HG02884 (cell line): Measurements from ENCODE around the gene MARCHF11.

Experiments
- ATAC-seq: cut with Tn5 transposase; IDR thresholded peaks from one replicate; pipeline ENCODE4 v1.9.1; 2021; ENCODE audit warnings: mild to moderate bottlenecking, moderate library complexity; ENCODE audit not compliant: unreplicated experiment

Gene MARCHF11

GRCh38 chr5:16061163-16061562 lies 118.4 kb downstream of the MARCHF11 start:
- no peak for ATAC-seq

- no peak for ATAC-seq
Observed at GRCh38 chr5:16057277-16057676, 122.3 kb downstream of the MARCHF11 start.

DNA sequence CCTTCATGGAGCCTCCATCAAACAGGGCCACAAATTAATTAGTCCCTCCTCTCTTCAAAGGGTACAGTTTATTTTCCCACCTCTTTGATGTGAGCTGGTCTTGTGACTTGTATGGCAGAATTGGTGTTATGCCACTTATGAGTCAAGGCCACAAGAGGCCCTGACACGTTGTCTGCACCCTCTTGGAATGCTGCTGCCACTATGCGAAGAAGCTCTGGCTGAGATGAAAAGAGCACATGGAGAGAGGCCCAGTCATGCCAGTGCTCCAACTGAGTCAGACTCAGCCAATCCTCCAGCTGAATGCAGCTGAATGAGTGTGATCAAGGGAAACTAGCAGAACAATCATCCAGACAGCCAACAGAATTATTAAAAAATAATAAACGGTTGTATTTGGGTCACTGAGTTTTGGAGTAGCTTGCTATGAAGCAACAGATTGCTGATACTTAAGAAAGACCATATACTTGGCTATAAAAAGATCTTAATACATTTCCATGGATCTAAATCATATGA lies 128.3 kb downstream of the MARCHF11 start:
- no peak for ATAC-seq

DNA sequence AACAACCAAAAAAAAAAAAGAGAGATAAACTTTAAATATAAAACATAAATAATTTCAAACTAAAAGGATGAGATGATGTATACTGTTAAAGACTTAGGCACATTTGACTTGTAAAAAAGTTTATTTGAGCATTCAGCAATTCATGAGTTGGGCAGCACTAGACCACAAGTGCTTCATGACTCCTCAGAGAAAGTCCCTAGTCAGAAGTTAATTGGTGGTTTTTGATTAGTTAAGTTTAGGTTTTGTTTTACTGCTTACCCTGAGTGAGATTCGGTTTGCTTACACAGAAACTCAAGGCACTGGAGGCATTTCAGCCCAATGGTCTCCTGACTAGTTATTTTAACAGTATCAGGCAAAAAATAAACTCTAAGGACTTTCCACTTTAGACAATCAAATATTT lies 129.2 kb downstream of the MARCHF11 start:
- ATAC-seq = no peak

DNA sequence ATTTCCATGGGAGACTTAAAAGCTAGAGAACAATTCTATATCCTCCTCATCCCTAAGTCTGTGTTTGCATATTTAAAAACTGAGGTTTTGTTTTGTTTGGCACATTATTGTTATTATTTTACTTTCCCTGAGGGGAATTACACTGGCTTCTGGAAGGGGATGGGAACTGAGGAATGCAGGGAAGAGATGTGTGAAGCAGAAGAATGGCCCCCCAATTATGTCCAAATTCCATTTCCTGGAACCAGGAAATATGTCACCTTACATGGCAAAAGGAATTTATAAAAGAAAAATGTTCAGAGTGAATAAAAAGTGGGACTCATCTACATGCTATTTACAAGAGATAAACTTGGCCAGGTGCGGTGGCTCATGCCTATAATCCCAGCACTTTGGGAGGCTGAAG lies 129.8 kb downstream of the MARCHF11 start:
- ATAC-seq = no peak

DNA sequence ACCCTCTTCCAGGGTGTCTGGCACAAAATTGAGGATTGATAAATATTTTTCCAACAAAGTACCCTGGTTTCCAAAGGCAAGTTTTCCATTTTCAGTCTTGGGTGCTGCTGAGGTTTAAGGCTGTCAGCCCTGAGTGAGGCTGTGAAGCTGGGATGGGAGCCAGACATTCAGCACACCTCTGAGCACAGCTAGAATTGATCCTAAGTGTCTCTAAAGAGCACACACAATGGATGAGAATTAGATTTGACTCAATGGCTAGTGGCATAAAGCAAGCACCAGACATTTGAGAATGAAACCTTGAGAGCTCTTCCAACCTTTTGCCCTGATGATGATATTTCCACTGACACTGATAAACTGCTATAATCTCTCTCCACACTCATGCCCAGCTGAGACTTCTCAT lies 131.5 kb downstream of the MARCHF11 start:
- no peak for ATAC-seq

- ATAC-seq = no peak
Observed at GRCh38 chr5:16043349-16043965, 136.1 kb downstream of the MARCHF11 start.

GRCh38 chr5:16037121-16037845 lies 142.3 kb downstream of the MARCHF11 start:
- no peak for ATAC-seq

- no peak for ATAC-seq
Observed at GRCh38 chr5:16034319-16035001, 145.1 kb downstream of the MARCHF11 start.

- no peak for ATAC-seq
Observed at GRCh38 chr5:16033187-16033925, 146.2 kb downstream of the MARCHF11 start.

DNA sequence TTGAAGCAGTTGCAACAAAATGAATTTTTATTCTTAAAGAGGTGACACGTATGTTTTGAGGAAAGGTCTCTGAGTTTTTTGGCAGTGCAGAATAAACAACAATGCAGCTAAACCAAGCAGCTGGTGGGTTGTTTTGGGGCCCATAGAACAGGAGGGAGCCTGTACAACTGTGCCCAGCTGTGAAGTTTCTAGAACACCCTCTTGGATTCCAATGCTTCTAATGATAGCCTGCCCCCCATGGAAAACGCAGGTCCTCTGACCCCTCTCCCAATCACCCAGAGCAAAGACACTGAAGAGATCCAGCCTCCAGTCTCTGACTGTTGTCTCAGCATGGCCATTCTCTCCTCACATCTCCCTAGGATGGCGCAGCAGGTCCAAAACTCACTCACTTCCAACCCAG lies 150.9 kb downstream of the MARCHF11 start:
- ATAC-seq = no peak

DNA sequence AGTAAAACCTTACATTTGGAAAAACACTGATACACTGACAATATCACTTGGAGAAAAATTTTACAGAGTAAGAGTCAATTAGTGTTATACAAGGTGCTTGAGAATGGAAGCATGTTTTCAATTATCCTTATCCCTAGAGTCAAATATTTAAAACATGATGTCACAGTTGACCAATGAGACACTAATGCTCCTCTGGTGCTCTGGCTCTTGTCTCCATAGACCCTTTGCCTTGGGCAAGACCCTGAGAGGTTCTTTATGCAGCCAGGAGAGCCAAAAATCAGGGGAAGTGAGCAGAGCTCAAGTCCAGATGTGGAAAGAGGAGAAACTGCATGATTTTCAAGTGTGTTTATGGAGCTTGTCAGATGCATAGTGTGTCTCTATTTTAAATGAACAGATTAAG lies 153.9 kb downstream of the MARCHF11 start:
- ATAC-seq = no peak

- ATAC-seq = no peak
Observed at GRCh38 chr5:16018970-16019369, 160.6 kb downstream of the MARCHF11 start.

- no peak for ATAC-seq
Observed at GRCh38 chr5:16017720-16018119, 161.9 kb downstream of the MARCHF11 start.
